Activated naive CD4-positive, alpha-beta T cell treated with anti-CD3 and anti-CD28 coated beads, Interleukin-2, amount 10 ng/mL, durations not matched to agents 7 days and 5 days (primary cell): ENCODE results near the gene TCEA3.

ENCODE experiments used
- CTCF ChIA-PET: fragments of 350-600 bp; sonication (Branson Sonifier 250); formaldehyde crosslinking; loops from one replicate; lab custom pipeline; 2021; ENCODE audit warnings: antibody characterized with exemption; lab: Charles Lee
- DNase-seq: peaks from one replicate; pipeline ENCODE4 v3.0.0-alpha.2; 2020
- H3K27ac Mint-ChIP-seq: one replicate; pipeline ENCODE4 v1.8.0; 2021; ENCODE audit warnings: mild to moderate bottlenecking, moderate library complexity, mixed read lengths
- H3K27me3 Mint-ChIP-seq: one replicate; pipeline ENCODE4 v1.8.0; 2021; ENCODE audit warnings: mild to moderate bottlenecking, mixed read lengths
- H3K36me3 Mint-ChIP-seq: one replicate; pipeline ENCODE4 v1.8.0; 2021; ENCODE audit warnings: mixed read lengths
- H3K4me1 Mint-ChIP-seq: one replicate; pipeline ENCODE4 v1.8.0; 2021; ENCODE audit warnings: mixed read lengths
- H3K4me3 Mint-ChIP-seq: one replicate; pipeline ENCODE4 v1.8.0; 2021; ENCODE audit warnings: mild to moderate bottlenecking, moderate library complexity, mixed read lengths
- H3K9me3 Mint-ChIP-seq: one replicate; pipeline ENCODE4 v1.8.0; 2021; ENCODE audit warnings: mixed read lengths

TCEA3 gene

GRCh38 chr1:23401313-23401712, 23.2 kb downstream of the TCEA3 start:
- H3K27ac Mint-ChIP-seq: no peak overlapping the region
- no peak for DNase-seq
- CTCF ChIA-PET: interaction anchor here (2.8 kb wide), 1 partner anchor 186 kb away, joined by 9 read pairs; no protein-coding TSS in a partner anchor
- no peaks in the 10 kb centered on the region for H3K9me3 Mint-ChIP-seq
- peaks cover 9% of the 10 kb centered on the region for H3K4me1 Mint-ChIP-seq
- peaks cover 20% of the 10 kb centered on the region for H3K36me3 Mint-ChIP-seq
- no peak overlapping the region for H3K4me3 Mint-ChIP-seq
- H3K27me3 Mint-ChIP-seq: no peaks in the 10 kb centered on the region

DNA sequence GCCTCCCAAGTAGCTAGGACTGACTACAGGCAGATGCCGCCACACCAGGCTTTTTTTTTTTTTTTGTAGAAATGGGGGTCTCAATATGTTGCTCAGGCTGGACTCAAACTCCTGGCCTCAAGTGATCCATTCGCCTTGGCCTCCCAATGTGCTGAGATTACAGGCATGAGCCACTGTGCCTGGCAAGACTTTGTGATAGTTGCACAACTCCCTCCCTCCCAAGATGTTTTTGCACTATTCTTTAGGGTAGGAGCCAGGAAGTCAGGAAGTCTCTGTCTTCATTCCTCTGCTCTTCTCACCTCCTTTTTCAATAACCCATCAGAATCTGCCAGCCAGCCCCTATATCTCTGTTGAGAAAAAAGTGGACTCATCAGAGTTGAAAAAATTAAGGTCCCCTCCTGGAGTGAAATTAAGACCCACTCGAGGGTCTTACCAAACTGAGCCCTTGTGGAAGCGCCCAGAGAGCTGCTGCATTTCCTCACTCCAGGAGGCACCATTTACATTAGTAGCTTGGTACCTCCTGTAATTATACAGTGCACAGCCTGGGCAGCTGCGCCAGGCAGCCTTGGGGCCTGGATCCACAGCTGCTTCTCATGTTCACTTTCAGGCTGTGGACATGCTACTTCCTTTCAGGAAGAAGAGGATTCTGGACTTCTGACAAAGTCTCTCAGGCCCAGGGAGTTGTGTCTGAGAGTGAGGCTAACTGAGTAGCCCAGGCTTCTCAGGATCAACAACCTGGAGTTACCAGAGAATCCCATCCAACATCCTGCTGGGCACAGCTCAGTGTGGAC, 24.0 kb downstream of the TCEA3 start:
- no peak for DNase-seq
- H3K4me3 Mint-ChIP-seq: no peak overlapping the region
- peaks cover 24% of the 10 kb centered on the region for H3K36me3 Mint-ChIP-seq
- H3K9me3 Mint-ChIP-seq: no peaks in the 10 kb centered on the region
- H3K4me1 Mint-ChIP-seq: peaks cover 16% of the 10 kb centered on the region
- no peaks in the 10 kb centered on the region for H3K27me3 Mint-ChIP-seq
- CTCF ChIA-PET: no interaction called here
- peak overlapping the region; percentile 14 for H3K27ac Mint-ChIP-seq

DNA sequence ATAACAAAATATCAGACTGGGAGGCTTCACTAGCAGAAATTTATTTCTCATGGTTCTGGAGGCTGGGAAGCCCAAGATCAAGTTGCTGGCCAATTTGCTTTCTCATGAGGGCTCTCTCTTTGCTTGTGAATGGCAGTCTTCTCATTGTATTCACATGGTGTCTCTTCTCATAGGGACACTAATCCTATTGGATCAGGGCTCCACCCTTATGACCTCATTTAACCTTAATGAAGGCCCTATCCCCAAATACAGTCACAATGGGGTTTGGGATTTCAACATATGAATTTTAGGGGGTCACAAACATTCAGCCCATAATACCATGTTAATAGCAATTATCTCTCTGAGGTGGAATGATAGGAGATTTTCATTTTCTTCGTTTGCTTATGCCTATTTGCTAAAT, 25.3 kb downstream of the TCEA3 start:
- peaks cover 13% of the 10 kb centered on the region for H3K4me1 Mint-ChIP-seq
- no peak for DNase-seq
- H3K9me3 Mint-ChIP-seq: no peaks in the 10 kb centered on the region
- CTCF ChIA-PET: interaction anchor here (0.8 kb wide), 1 partner anchor 10 kb away, joined by 3 read pairs; no protein-coding TSS in a partner anchor
- H3K27ac Mint-ChIP-seq: no peak overlapping the region
- H3K27me3 Mint-ChIP-seq: no peaks in the 10 kb centered on the region
- H3K36me3 Mint-ChIP-seq: peaks cover 28% of the 10 kb centered on the region
- H3K4me3 Mint-ChIP-seq: no peak overlapping the region

DNA sequence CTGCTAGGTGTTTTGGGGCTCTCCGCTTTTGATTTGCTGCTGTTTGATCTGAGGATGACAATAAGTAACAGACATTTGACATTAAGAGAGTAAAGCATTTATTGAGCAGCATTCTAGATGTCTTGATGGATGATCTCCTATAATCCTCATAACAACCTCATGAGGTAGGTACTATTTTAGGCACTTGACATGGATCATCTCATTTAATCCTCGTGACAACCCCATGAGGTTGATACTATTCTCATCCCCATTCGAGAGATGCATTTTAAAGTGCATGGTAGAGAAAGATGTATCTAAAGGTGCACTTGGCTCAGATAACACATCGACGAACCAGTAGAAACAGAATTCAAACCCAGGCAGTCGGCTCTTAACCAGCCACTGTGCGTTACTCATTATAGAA, 26.6 kb downstream of the TCEA3 start:
- H3K27me3 Mint-ChIP-seq: no peaks in the 10 kb centered on the region
- H3K27ac Mint-ChIP-seq: no peak overlapping the region
- no peak overlapping the region for H3K4me3 Mint-ChIP-seq
- H3K36me3 Mint-ChIP-seq: peaks cover 22% of the 10 kb centered on the region
- no peak for DNase-seq
- H3K9me3 Mint-ChIP-seq: no peaks in the 10 kb centered on the region
- CTCF ChIA-PET: no interaction called here
- peaks cover 6% of the 10 kb centered on the region for H3K4me1 Mint-ChIP-seq

- Mint-ChIP-seq H3K27me3 (no peaks in the 10 kb centered on the region), H3K4me1 (peaks cover 6% of the 10 kb centered on the region), H3K36me3 (peaks cover 19% of the 10 kb centered on the region), H3K4me3 (no peak overlapping the region), H3K9me3 (no peaks in the 10 kb centered on the region), H3K27ac (no peak overlapping the region)
- CTCF ChIA-PET: no interaction called here
- no peak for DNase-seq
Observed at GRCh38 chr1:23396380-23396779, 28.2 kb downstream of the TCEA3 start.

DNA sequence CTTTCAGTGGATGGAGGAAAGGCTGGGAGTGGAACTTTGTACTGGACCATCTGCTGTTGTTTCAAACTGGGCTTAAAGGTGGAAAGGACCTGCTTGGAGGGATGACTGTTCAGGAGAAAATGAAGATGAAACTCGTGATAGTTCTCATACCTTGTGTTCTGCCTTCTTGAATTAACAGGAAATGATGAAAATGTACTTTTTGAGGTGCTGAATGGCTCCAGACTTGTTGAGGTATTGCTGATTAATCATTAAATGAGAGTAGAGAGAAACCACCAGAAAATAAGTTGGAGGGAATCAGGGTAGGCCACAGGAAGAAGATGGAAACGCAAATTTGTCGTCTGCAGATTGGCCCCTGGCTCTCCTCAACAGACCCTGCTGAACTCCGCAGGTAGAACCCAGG, 28.7 kb downstream of the TCEA3 start:
- Mint-ChIP-seq H3K27ac (peak overlapping the region; percentile 3), H3K9me3 (no peaks in the 10 kb centered on the region), H3K36me3 (peaks cover 16% of the 10 kb centered on the region), H3K4me1 (peaks cover 6% of the 10 kb centered on the region), H3K27me3 (no peaks in the 10 kb centered on the region), H3K4me3 (no peak overlapping the region)
- no peak for DNase-seq
- CTCF ChIA-PET: no interaction called here

DNA sequence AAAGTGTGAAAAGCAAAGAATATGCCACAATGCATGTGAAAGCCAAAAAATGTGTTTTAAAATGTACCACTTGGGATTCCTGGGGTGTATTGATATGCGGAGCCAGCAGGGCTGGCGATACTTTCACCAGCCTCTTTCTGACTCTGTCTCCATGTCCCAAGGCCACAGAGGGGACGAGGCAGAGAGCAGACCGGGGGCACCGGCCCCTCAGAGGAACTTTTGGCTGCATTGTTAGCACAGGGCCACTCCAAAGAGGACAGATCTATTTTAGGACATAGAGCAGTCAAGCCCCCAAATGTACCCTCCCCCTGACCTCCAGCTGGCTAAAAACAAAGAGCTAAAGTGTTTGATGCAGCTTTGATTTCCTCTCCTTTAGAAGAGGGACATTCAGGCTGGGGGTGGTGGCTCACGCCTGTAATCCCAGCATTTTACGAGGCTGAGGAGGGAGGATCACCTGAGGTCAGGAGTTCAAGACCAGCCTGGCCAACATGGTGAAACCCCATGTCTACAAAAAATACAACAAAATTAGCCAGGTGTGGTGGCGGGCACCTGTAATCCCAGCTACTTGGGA, 29.3 kb downstream of the TCEA3 start:
- no peak for DNase-seq
- Mint-ChIP-seq H3K36me3 (peaks cover 15% of the 10 kb centered on the region), H3K27ac (no peak overlapping the region), H3K4me1 (peaks cover 6% of the 10 kb centered on the region), H3K4me3 (no peak overlapping the region), H3K27me3 (no peaks in the 10 kb centered on the region), H3K9me3 (no peaks in the 10 kb centered on the region)
- CTCF ChIA-PET: interaction anchor here (0.7 kb wide), 1 partner anchor 8 kb away, joined by 3 read pairs; no protein-coding TSS in a partner anchor

GRCh38 chr1:23394684-23395083, 29.9 kb downstream of the TCEA3 start:
- Mint-ChIP-seq H3K4me3 (no peak overlapping the region), H3K9me3 (no peaks in the 10 kb centered on the region), H3K27ac (no peak overlapping the region), H3K27me3 (no peaks in the 10 kb centered on the region), H3K4me1 (peaks cover 6% of the 10 kb centered on the region), H3K36me3 (peaks cover 15% of the 10 kb centered on the region)
- no peak for DNase-seq
- CTCF ChIA-PET: interaction anchor here (0.7 kb wide), 1 partner anchor 9 kb away, joined by 3 read pairs; no protein-coding TSS in a partner anchor

- Mint-ChIP-seq H3K4me1 (peaks cover 6% of the 10 kb centered on the region), H3K27ac (no peak overlapping the region), H3K9me3 (no peaks in the 10 kb centered on the region), H3K4me3 (no peak overlapping the region), H3K36me3 (peaks cover 15% of the 10 kb centered on the region), H3K27me3 (no peaks in the 10 kb centered on the region)
- CTCF ChIA-PET: no interaction called here
- DNase-seq: no peak
Observed at GRCh38 chr1:23394181-23394580, 30.4 kb downstream of the TCEA3 start.

GRCh38 chr1:23393706-23394105, 30.8 kb downstream of the TCEA3 start:
- Mint-ChIP-seq H3K9me3 (no peaks in the 10 kb centered on the region), H3K27ac (no peak overlapping the region), H3K36me3 (peaks cover 15% of the 10 kb centered on the region), H3K4me1 (peaks cover 6% of the 10 kb centered on the region), H3K4me3 (no peak overlapping the region), H3K27me3 (no peaks in the 10 kb centered on the region)
- CTCF ChIA-PET: no interaction called here
- no peak for DNase-seq

GRCh38 chr1:23392125-23392855, 32.3 kb downstream of the TCEA3 start:
- no peak overlapping the region for H3K27ac Mint-ChIP-seq
- no peaks in the 10 kb centered on the region for H3K9me3 Mint-ChIP-seq
- H3K4me1 Mint-ChIP-seq: peaks cover 6% of the 10 kb centered on the region
- CTCF ChIA-PET: no interaction called here
- H3K27me3 Mint-ChIP-seq: no peaks in the 10 kb centered on the region
- H3K4me3 Mint-ChIP-seq: no peak overlapping the region
- peaks cover 10% of the 10 kb centered on the region for H3K36me3 Mint-ChIP-seq
- DNase-seq: no peak

- no peaks in the 10 kb centered on the region for H3K9me3 Mint-ChIP-seq
- H3K4me3 Mint-ChIP-seq: no peak overlapping the region
- DNase-seq: no peak
- no peak overlapping the region for H3K27ac Mint-ChIP-seq
- H3K27me3 Mint-ChIP-seq: no peaks in the 10 kb centered on the region
- CTCF ChIA-PET: interaction anchor here (1.3 kb wide), 1 partner anchor 14 kb away, joined by 3 read pairs; no protein-coding TSS in a partner anchor
- H3K36me3 Mint-ChIP-seq: peaks cover 2% of the 10 kb centered on the region
- no peaks in the 10 kb centered on the region for H3K4me1 Mint-ChIP-seq
Observed at GRCh38 chr1:23389837-23390321, 34.7 kb downstream of the TCEA3 start.

DNA sequence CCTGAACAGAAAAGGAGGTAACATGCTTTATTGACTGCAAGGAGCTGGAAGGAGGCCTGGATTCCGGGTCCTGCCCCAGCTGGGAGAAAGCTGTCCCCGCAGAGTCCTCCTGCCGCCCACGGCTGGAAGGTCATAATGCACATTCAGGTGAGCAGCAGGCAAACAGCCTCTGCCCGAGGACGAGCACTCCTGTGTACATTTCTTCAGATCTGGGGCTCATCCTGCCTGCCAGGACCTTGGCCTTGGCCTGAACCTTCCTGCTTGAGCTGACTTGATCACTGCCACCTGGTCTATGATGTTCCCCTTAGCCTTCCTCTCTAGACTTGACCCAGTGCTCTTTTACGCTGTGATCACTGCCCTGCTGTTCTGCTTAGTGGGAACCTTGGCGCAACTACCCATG, 37.1 kb downstream of the TCEA3 start:
- CTCF ChIA-PET: interaction anchor here (1.1 kb wide), 1 partner anchor 16 kb away, joined by 3 read pairs; no protein-coding TSS in a partner anchor
- no peak for DNase-seq
- H3K9me3 Mint-ChIP-seq: no peaks in the 10 kb centered on the region
- H3K36me3 Mint-ChIP-seq: peaks cover 6% of the 10 kb centered on the region
- H3K4me3 Mint-ChIP-seq: no peak overlapping the region
- H3K27ac Mint-ChIP-seq: no peak overlapping the region
- no peaks in the 10 kb centered on the region for H3K27me3 Mint-ChIP-seq
- H3K4me1 Mint-ChIP-seq: no peaks in the 10 kb centered on the region

GRCh38 chr1:23385119-23385621, 39.4 kb downstream of the TCEA3 start:
- peaks cover 20% of the 10 kb centered on the region for H3K36me3 Mint-ChIP-seq
- H3K9me3 Mint-ChIP-seq: no peaks in the 10 kb centered on the region
- H3K4me3 Mint-ChIP-seq: no peak overlapping the region
- no peaks in the 10 kb centered on the region for H3K4me1 Mint-ChIP-seq
- H3K27me3 Mint-ChIP-seq: no peaks in the 10 kb centered on the region
- no peak overlapping the region for H3K27ac Mint-ChIP-seq
- CTCF ChIA-PET: interaction anchor here (1.0 to 2.1 kb wide), 2 partner anchors 18 to 360 kb away, joined by 3 to 8 read pairs; no protein-coding TSS in a partner anchor
- DNase-seq: no peak
